Mesenchymal stem cell (in vitro differentiated cells and primary cell): ENCODE data around the gene PAM16.
A peak's percentile ranks its signal among the peaks of the same experiment; 100 is the strongest.

ENCODE experiments used
- DNase-seq: peaks from one replicate; pipeline ENCODE4 v3.0.0-alpha.2; 2013
- H2AFZ ChIP-seq: one replicate; pipeline ENCODE4 v1.6.1; 2013; ENCODE audit warnings: low read depth, mild to moderate bottlenecking, control low read depth, inconsistent platforms, low read length, moderate library complexity
- H2AK5ac ChIP-seq: 2 replicates; pipeline ENCODE4 v1.6.1; 2013; ENCODE audit warnings: low read length, moderate library complexity, mild to moderate bottlenecking, inconsistent platforms; ENCODE audit not compliant: severe bottlenecking
- H2BK120ac ChIP-seq: one replicate; pipeline ENCODE4 v1.6.1; 2013; ENCODE audit warnings: low read depth, mild to moderate bottlenecking, inconsistent platforms, low read length, moderate library complexity
- H2BK12ac ChIP-seq, 2 experiments: one replicate each; pipeline ENCODE4 v1.6.1; 2013; ENCODE audit warnings: inconsistent platforms in 2 of 2, low read length in 2 of 2, mild to moderate bottlenecking in 2 of 2, moderate library complexity in 2 of 2, control low read depth in 1 of 2
- H2BK15ac ChIP-seq: one replicate; pipeline ENCODE4 v1.6.1; 2013; ENCODE audit warnings: mild to moderate bottlenecking, low read depth, inconsistent platforms; ENCODE audit not compliant: poor library complexity, severe bottlenecking
- H2BK5ac ChIP-seq: 2 replicates; pipeline ENCODE4 v1.6.1; 2013; ENCODE audit warnings: low read depth, mild to moderate bottlenecking, low read length, control low read depth, inconsistent platforms; ENCODE audit not compliant: poor library complexity, severe bottlenecking
- H3K14ac ChIP-seq, 2 experiments: one replicate each; pipeline ENCODE4 v1.6.1; 2013; ENCODE audit warnings: inconsistent platforms in 2 of 2, low read length in 2 of 2, control low read depth in 1 of 2, mild to moderate bottlenecking in 1 of 2, moderate library complexity in 1 of 2
- H3K18ac ChIP-seq, 2 experiments: one replicate each; pipeline ENCODE4 v1.6.1; 2013; ENCODE audit warnings: inconsistent platforms in 2 of 2, low read length in 2 of 2, control low read depth in 1 of 2, low read depth in 1 of 2, mild to moderate bottlenecking in 1 of 2
- H3K23ac ChIP-seq, 2 experiments: one replicate each; pipeline ENCODE4 v1.6.1; 2013; ENCODE audit warnings: inconsistent platforms in 2 of 2, low read length in 2 of 2, mild to moderate bottlenecking in 2 of 2, moderate library complexity in 2 of 2, control low read depth in 1 of 2
- H3K27ac ChIP-seq: 2 replicates; pipeline ENCODE4 v1.5.1; 2013; ENCODE audit warnings: mild to moderate bottlenecking, moderate library complexity, low read length, control low read depth, inconsistent platforms; ENCODE audit not compliant: poor library complexity, severe bottlenecking
- H3K27me3 ChIP-seq, 2 experiments: 2 replicates each; pipeline versions ENCODE4 v1.6.1 to v1.7.0; 2013; ENCODE audit warnings: low read length in 2 of 2, mild to moderate bottlenecking in 2 of 2, moderate library complexity in 2 of 2, control low read depth in 1 of 2, inconsistent platforms in 1 of 2; ENCODE audit not compliant: control insufficient read depth in 1 of 2, insufficient read depth in 1 of 2
- H3K36me3 ChIP-seq, 2 experiments: 2 replicates each; pipeline versions ENCODE4 v1.6.1 to v1.7.0; 2013; ENCODE audit warnings: low read length in 2 of 2, control low read depth in 1 of 2, inconsistent platforms in 1 of 2, low read depth in 1 of 2, mild to moderate bottlenecking in 1 of 2; ENCODE audit not compliant: insufficient read depth in 2 of 2, control insufficient read depth in 1 of 2
- H3K4ac ChIP-seq, 2 experiments: one replicate each; pipeline ENCODE4 v1.6.1; 2013; ENCODE audit warnings: inconsistent platforms in 2 of 2, low read length in 2 of 2, mild to moderate bottlenecking in 2 of 2, moderate library complexity in 2 of 2, control low read depth in 1 of 2, low read depth in 1 of 2
- H3K4me1 ChIP-seq: 2 replicates; pipeline ENCODE4 v1.6.1; 2013; ENCODE audit warnings: low read depth, low read length, control low read depth; ENCODE audit not compliant: control insufficient read depth, insufficient read depth
- H3K4me2 ChIP-seq: 2 replicates; pipeline ENCODE4 v1.6.1; 2013; ENCODE audit warnings: low read length, mild to moderate bottlenecking, inconsistent platforms; ENCODE audit not compliant: poor library complexity, severe bottlenecking
- H3K4me3 ChIP-seq, 2 experiments: 2 replicates each; pipeline versions ENCODE4 v1.5.1 to v1.7.0; 2013; ENCODE audit warnings: low read length in 2 of 2, mild to moderate bottlenecking in 2 of 2, control low read depth in 1 of 2, low read depth in 1 of 2; ENCODE audit not compliant: insufficient read depth in 1 of 2
- H3K79me1 ChIP-seq: replicated peaks from 2 replicates; pipeline ENCODE4 v1.6.1; 2013; ENCODE audit warnings: mild to moderate bottlenecking, control low read depth, low read length, inconsistent platforms; ENCODE audit not compliant: poor library complexity, severe bottlenecking
- H3K9ac ChIP-seq: 2 replicates; pipeline ENCODE4 v1.7.0; 2013; ENCODE audit warnings: mild to moderate bottlenecking, low read length, moderate library complexity
- H3K9me3 ChIP-seq: 2 replicates; pipeline ENCODE4 v1.7.0; 2013; ENCODE audit warnings: mild to moderate bottlenecking, low read length; ENCODE audit not compliant: control insufficient read depth
- H4K8ac ChIP-seq: one replicate; pipeline ENCODE4 v1.6.1; 2013; ENCODE audit warnings: inconsistent platforms, mild to moderate bottlenecking, low read length, moderate library complexity
- H4K91ac ChIP-seq: one replicate; pipeline ENCODE4 v1.6.1; 2013; ENCODE audit warnings: mild to moderate bottlenecking, low read length, inconsistent platforms
- WGBS: methylation state at CpG from one replicate; pipeline ENCODE4 v1.1.7; 2013; ENCODE audit warnings: mixed read lengths; 5-methylcytosine and 5-hydroxymethylcytosine counted together

The PAM16 gene

GRCh38 chr16:4390266-4391260 is 39.4 kb upstream of the PAM16 start:
- Histone ChIP-seq H3K23ac (no peak overlapping the region), H4K91ac (no peak overlapping the region), H3K9ac (no peak overlapping the region), H2AK5ac (peak overlapping the region; percentile 47), H3K27ac (no peak overlapping the region), H3K4ac (no peak overlapping the region), H3K4me3 (no peak overlapping the region), H3K79me1 (peaks cover 2% of the 10 kb centered on the region), H2AFZ (no peak overlapping the region), H3K14ac (no peak overlapping the region), H3K18ac (no peak overlapping the region), H3K9me3 (no peaks in the 10 kb centered on the region), H2BK15ac (no peak overlapping the region), H2BK12ac (no peak overlapping the region), H2BK120ac (no peak overlapping the region), H3K4me1 (peaks cover 63% of the 10 kb centered on the region), H2BK5ac (no peak overlapping the region), H3K4me2 (no peak overlapping the region), H3K27me3 (no peaks in the 10 kb centered on the region), H4K8ac (no peak overlapping the region), H3K36me3 (peaks cover 11 to 47% of the 10 kb centered on the region in 2 experiments)
- DNase-seq = no peak
- WGBS = 84% methylated on average over 18 of the region's 18 CpGs

DNA sequence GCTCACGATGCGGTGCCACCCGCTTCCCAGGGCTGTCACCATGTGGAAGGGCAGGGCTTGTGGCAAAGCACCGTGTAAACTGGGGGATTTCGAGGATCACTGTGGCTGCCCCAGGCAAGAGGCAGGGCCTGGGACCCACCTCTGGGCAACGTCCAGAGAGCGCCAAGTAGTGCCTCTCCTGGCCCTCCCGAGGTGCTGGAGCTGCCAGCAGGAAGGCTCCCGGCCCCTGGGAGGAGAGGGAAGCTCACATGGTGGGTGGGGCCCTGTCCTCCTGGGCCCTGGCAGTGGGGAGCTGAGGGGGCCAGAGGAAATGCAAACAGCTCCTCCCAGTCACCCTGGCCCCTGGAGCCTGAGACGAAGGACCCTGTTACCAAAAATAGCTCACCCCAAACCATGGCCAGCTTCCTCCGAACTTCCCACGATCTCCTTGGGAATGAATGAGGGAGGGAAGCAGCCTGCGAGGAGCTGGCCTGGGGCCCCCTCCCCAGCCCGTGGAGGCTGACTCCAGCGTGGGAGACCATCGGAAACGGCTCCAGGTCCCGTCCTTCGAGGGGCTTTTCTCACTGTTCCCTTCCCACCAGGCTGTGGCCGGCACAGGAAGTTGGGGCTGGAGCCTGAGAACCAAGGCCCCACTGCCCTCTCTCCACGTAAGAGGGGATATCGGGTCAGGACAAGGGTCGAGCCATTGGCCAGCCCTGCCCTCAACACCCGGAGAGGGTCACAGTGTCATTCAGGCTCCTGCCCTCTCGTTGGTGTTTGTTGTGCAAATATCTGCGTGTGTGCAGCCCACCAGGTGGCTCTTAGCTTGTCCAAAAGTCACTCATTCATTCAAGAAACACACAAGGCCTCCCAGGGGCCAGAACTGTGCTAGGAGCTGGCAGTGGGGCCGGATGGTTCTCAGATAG is 38.2 kb upstream of the PAM16 start:
- H4K8ac ChIP-seq = peak overlapping the region; percentile 66
- H4K91ac ChIP-seq = peak overlapping the region; percentile 85
- peak overlapping the region; percentile 23 to 93 for H2BK12ac ChIP-seq
- no peak overlapping the region for H3K27ac ChIP-seq
- no peak overlapping the region for H2AFZ ChIP-seq
- H3K4me2 ChIP-seq = no peak overlapping the region
- H3K79me1 ChIP-seq = peaks cover 3% of the 10 kb centered on the region
- peak overlapping the region; percentile 86 for H2AK5ac ChIP-seq
- no peak for DNase-seq
- H3K14ac ChIP-seq = peak overlapping the region in 1 of 2 experiments; percentile 84
- peaks cover 70% of the 10 kb centered on the region for H3K4me1 ChIP-seq
- H3K23ac ChIP-seq = no peak overlapping the region
- peak overlapping the region; percentile 73 to 78 for H3K4ac ChIP-seq
- H3K9ac ChIP-seq = peak overlapping the region; percentile 22
- peak overlapping the region; percentile 9 for H2BK120ac ChIP-seq
- no peaks in the 10 kb centered on the region for H3K27me3 ChIP-seq
- H3K18ac ChIP-seq = peak overlapping the region; percentile 64 to 93
- no peak overlapping the region for H2BK5ac ChIP-seq
- 43% methylated on average over 27 of the region's 27 CpGs for WGBS
- peaks cover 6 to 46% of the 10 kb centered on the region in 2 experiments for H3K36me3 ChIP-seq
- H3K9me3 ChIP-seq = no peaks in the 10 kb centered on the region
- peak overlapping the region; percentile 44 for H2BK15ac ChIP-seq
- H3K4me3 ChIP-seq = no peak overlapping the region

DNA sequence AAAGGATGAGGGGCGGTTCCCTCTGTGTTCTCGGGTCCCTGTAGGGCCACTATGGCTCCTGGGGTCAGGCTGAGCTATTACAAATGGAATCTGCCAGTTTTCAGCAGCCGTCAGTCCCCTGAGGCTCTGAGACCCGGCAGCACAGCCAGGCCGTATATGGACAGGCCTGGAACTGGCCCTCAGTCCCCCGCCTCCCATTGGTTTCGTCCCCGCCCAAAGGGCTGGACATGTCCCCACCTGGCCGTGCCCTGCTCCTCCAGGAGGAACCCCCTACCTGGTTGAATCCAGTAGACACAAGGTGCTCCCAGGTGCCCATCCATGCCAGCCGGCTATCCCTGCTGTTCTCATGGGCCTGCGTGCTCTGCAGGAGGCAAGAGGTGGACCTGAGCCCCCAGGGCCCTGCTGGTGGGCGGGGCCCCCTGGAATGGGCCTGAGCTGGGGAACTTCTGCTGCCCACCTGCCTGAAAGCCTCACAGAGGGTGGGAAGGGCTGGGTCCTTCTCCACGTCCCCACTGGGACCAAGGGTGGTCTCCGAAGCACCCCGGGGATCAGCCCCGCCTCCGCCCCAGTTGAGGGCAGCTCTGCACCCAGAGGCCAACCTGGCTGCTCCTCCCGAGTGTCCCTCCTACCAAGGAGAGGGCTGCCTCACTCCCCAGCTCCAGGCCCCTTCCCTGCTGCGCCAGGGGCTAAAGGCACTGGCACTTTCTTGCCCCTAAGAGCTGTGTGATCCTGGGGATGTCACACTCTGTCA is 37.3 kb upstream of the PAM16 start:
- Histone ChIP-seq H2BK5ac (no peak overlapping the region), H2BK15ac (peak overlapping the region; percentile 74), H3K36me3 (peaks cover 15 to 50% of the 10 kb centered on the region in 2 experiments)

More for the DNA sequence above, 37.3 kb upstream of the PAM16 start:
- Histone ChIP-seq H3K4ac (peak overlapping the region; percentile 38 to 73), H4K91ac (peak overlapping the region; percentile 85), H3K4me1 (peaks cover 77% of the 10 kb centered on the region), H3K18ac (peak overlapping the region; percentile 65 to 93), H3K79me1 (peaks cover 10% of the 10 kb centered on the region), H3K9ac (peak overlapping the region; percentile 43), H3K23ac (no peak overlapping the region), H2BK120ac (peak overlapping the region; percentile 69), H3K4me2 (no peak overlapping the region), H3K14ac (peak overlapping the region in 1 of 2 experiments; percentile 84), H2AK5ac (peak overlapping the region; percentile 86), H3K27me3 (no peaks in the 10 kb centered on the region), H4K8ac (peak overlapping the region; percentile 69), H3K4me3 (no peak overlapping the region), H3K9me3 (no peaks in the 10 kb centered on the region), H3K27ac (no peak overlapping the region), H2AFZ (no peak overlapping the region), H2BK12ac (peak overlapping the region; percentile 80 to 93)
- WGBS = 61% methylated on average over 19 of the region's 19 CpGs
- DNase-seq = no peak
